Measurements from ENCODE around the gene ARMH4.

The ARMH4 gene

GRCh38 chr14:58027904-58028303 is 124.1 kb downstream of the ARMH4 start:
- DNase-seq (ENCODE audit: low read depth) = no peak

DNA sequence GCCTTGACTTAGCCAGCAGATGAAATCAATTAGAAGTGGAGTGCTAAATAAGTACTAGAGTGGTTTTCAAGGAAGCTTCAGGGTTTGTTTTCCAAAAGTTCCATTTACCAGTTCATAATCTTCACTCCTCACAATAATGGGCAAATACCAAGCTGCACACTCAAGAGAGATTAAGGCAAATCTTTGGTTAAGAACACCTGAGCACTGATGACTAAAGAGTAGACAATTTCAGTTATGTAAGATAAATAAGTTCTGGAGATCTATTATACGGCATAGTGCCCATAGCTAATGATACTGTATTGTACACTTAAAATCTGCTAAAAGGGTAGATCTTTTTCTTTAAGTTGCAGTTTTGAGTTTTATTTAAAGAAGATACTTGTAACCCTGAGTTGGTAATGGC is 125.0 kb downstream of the ARMH4 start:
- no peak for DNase-seq (ENCODE audit: low read depth)

DNA sequence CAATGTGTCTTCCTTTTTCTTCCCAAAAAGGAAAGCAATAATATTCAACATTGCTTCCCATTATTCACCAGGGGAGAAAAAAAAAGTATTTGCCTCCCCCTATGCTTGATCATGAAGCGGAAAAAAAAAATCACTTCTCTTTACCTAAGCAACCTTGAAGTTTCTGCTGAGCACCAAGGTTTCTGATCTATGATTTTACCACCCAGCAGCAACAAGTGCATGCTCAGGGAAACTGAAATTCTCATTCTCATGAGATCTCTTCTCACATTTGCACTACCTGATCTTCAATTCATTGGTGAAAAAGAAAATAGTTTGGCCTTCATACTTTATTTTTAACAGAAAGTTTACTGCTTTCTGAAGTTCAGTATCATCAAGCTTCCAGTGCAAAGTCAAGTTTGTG is 125.8 kb downstream of the ARMH4 start:
- no peak for DNase-seq (ENCODE audit: low read depth)

- no peak for DNase-seq (ENCODE audit: low read depth)
Measured at GRCh38 chr14:58014778-58015177, 137.2 kb downstream of the ARMH4 start.

DNA sequence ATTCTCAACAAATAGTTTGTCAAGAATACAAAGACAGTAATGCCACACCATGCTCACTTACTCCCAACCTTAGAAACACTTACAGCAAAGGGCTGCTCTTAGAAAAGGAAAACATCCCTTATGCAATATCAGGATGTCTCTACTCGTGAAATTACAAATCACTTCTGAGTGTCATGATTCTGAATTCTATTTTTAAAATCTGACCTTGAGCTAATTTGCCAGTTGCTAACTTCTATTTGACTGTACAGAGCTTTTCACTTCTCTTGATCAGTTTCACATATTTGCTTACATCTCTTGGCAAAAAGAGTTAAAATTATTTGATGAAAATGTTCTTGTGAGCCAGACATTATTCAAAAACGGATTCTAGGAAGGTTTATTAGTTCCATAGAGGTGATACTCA is 149.4 kb downstream of the ARMH4 start:
- DNase-seq (ENCODE audit: low read depth) = no peak

GRCh38 chr14:57999979-58000378 is 152.0 kb downstream of the ARMH4 start:
- no peak for DNase-seq (ENCODE audit: low read depth)

DNA sequence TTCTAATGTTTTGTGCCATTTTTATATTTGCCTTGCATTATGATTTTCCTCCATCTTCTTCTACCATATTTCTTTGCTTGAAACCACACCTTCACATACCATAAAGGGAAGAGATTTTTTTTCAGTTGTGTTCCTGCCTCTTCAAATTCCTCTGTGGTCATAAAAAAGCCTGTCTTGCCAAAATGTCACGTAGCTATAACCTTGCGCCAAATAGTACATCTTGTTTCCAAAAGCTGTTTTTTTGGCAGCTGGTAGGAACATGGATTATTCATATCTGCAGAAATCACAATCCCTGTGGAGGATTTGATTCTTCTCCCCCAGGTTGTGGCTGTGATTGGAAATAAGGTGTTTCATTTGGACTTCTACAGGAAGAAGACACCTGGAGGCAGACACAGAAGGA is 152.5 kb downstream of the ARMH4 start:
- DNase-seq (ENCODE audit: low read depth) = no peak

GRCh38 chr14:57998766-57999165 is 153.2 kb downstream of the ARMH4 start:
- DNase-seq (ENCODE audit: low read depth) = no peak

- no peak for DNase-seq (ENCODE audit: low read depth)
Measured at GRCh38 chr14:57991353-57991752, 160.7 kb downstream of the ARMH4 start.

DNA sequence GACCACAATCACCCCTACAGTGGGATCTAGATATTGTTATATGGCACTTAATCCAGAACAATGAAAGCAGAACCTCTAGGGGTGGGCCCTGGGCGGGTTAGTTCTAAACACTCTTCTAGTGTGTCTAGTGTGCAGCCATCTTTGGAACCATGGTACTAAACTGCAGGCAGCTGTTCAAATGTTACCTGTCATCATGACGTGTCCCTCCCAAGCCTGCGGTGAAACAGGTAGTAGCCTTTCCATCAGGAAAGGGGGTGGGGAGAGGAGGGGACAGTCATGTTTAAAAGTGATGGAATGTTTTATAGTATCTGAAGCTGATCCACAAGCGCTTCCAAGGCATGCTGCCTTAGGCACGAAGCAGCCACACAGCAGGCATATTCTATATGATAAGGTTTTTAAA is 163.6 kb downstream of the ARMH4 start:
- DNase-seq (ENCODE audit: low read depth) = no peak

- no peak for DNase-seq (ENCODE audit: low read depth)
Measured at GRCh38 chr14:57987596-57988300, 164.3 kb downstream of the ARMH4 start.

- no peak for DNase-seq (ENCODE audit: low read depth)
Measured at GRCh38 chr14:57987051-57987450, 165.0 kb downstream of the ARMH4 start.

GRCh38 chr14:57982804-57983634 is 169.0 kb downstream of the ARMH4 start:
- DNase-seq (ENCODE audit: low read depth) = no peak

DNA sequence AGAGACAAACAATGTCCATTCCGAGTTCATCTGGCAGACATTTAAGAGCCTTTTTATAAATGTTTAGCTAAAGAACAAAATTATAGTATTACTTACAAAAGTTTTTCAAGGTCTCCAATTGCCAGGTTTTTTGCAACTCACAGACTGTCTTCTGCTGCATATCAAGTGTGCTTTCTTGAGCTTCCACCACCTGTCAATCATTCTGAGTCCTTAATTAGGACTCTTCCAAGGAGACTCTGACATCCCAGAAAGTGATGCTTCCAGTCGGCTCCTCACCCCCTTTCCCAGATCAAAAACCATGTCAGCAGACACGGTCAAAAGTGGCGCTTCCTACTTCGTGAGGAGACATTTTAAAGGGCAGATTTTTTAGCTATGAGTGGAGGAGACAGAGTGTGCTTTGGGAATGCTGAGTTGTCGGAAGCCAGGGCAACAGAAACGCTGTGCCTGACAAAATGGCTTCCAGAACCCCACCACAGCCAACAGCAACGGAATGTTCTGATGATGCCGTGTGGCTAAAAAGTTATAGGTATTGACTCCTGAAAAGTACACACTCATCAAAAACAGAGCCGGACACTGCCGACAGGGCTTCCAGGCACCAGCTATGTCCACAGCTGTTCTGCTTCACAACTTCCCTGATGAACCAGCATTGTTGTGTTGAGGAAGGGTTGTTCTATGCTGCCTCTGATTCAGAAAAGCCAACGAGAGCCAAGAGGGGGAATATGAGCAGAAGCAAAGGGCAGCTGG is 170.0 kb downstream of the ARMH4 start:
- no peak for DNase-seq (ENCODE audit: low read depth)

DNA sequence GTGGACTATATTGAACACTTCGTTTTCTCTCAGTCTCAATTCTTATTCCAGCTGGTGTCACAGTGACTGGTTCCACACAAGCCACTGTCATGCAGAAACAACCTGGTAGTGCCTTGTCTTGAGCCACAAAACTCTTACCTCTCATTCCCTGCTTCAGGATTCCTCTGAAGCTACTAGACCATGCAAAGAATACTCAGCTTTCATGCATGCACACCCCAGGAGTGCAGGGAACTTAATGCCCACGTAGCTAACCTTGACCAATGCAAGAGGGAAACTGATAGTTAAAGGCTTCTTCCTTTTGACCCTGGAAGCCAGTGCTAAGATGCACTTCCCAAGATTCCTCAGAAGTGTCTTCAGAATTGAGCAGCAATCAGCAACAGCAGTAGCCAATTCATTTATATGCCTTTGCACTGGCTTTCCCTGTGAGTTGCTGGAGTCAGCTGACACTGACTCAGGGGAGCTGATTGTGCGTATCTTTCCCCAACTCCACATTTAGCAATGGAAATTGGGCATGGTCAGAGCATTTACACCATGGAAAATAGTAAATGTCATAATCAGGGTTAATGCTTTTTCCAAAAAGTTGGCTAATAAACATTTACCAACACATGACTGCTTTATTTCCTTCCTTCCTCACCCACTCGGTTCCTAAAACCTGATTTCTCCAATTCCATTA is 172.5 kb downstream of the ARMH4 start:
- DNase-seq (ENCODE audit: low read depth) = no peak

DNA sequence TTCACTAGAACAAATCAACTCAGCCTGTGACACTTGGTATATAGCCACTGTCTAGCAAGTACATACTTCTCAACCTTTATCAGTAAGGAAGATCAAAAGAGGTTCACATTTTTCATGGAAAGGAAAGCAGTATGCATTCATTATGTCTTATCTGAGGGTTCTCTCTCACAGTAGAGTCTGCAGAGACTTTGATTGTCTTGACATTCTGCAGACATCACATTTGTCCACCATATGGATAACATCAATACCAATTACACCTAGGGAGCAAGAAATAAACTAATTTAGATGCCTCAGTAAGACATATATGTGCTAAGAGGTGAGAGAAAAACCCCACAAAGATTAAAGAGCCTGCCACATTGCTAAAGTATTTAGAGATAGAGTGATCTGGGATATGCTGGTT is 175.3 kb downstream of the ARMH4 start:
- no peak for DNase-seq (ENCODE audit: low read depth)

- DNase-seq (ENCODE audit: low read depth) = no peak
Measured at GRCh38 chr14:57974896-57975295, 177.1 kb downstream of the ARMH4 start.

DNA sequence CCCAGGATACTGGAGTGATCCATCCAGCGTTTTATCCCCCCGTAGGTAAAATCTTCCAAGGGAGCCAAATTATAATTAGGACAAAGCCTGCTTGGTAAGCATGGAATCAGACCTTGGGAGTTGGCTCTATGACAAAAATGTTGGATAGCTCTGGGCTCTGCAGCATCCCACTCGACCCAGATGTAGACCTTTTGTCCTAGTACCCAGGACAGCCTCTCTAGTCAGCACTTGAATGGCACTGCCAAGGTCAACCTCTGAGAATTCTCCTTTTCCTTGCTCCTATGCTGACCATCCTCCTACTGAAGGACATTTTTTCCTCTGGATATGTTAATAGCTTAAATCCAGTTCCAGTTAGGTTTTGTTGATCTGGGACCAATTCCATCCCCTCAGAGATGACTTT is 181.4 kb downstream of the ARMH4 start:
- no peak for DNase-seq (ENCODE audit: low read depth)

GRCh38 chr14:57970175-57970574 is 181.8 kb downstream of the ARMH4 start:
- no peak for DNase-seq (ENCODE audit: low read depth)

GRCh38 chr14:57963071-57963470 is 188.9 kb downstream of the ARMH4 start:
- DNase-seq (ENCODE audit: low read depth) = no peak

- no peak for DNase-seq (ENCODE audit: low read depth)
Measured at GRCh38 chr14:57962325-57963035, 189.5 kb downstream of the ARMH4 start.

DNA sequence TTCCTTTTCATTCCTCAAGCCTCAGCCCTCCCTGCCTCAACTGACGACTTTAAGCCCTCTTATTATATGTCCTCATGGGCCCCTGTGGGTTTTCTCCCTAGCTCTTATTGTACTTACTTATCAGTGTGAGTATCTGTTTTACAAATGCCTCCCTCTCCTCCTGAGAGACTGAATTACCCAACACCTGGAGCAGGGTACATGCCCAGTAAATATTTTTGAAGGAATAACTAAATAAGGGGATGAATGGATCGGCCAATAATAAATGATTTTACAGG is 190.3 kb downstream of the ARMH4 start:
- DNase-seq (ENCODE audit: low read depth) = no peak

Measured in activated T-cell treated with anti-CD3 and anti-CD28 coated beads for 24 hours (primary cell).